Mesothelial cell of epicardium (in vitro differentiated cells): ENCODE data around the gene POM121C. TPM values are rescaled to one million over a fixed set of nuclear protein-coding genes. Genes with fewer than 3 reads are reported as not detected.
"Not testable (repeated sequence)": the region's sequence is repeated elsewhere in the genome, so short reads cannot be mapped to it uniquely, and the experiment has no call there.

Experiments used
- DNase-seq, 2 experiments: peaks; one replicate each; pipeline ENCODE4 v3.0.0; 2021; ENCODE audit warnings: low spot score in 2 of 2; ENCODE audit not compliant: unreplicated experiment in 2 of 2
- H3K27ac Mint-ChIP-seq: 2 replicates; pipeline ENCODE4 v1.8.0; 2021; ENCODE audit warnings: mixed read lengths
- H3K27me3 Mint-ChIP-seq: 2 replicates; pipeline ENCODE4 v1.8.0; 2021; ENCODE audit warnings: low read depth, mixed read lengths
- H3K36me3 Mint-ChIP-seq: 2 replicates; pipeline ENCODE4 v1.8.0; 2021; ENCODE audit warnings: mixed read lengths
- H3K4me1 Mint-ChIP-seq: 2 replicates; pipeline ENCODE4 v1.8.0; 2021; ENCODE audit warnings: mixed read lengths
- H3K4me3 Mint-ChIP-seq: 2 replicates; pipeline ENCODE4 v1.8.0; 2021; ENCODE audit warnings: mild to moderate bottlenecking, moderate library complexity, mixed read lengths
- H3K9me3 Mint-ChIP-seq: 2 replicates; pipeline ENCODE4 v1.8.0; 2021; ENCODE audit warnings: mixed read lengths
- total RNA-seq: library from RNA; stranded (reverse); gene quantifications from 3 replicates; pipeline ENCODE4 v1.2.1, GENCODE V29; 2021

Gene POM121C
- total RNA-seq, 1 donor from 2014 or later, result 90.1 TPM

DNA sequence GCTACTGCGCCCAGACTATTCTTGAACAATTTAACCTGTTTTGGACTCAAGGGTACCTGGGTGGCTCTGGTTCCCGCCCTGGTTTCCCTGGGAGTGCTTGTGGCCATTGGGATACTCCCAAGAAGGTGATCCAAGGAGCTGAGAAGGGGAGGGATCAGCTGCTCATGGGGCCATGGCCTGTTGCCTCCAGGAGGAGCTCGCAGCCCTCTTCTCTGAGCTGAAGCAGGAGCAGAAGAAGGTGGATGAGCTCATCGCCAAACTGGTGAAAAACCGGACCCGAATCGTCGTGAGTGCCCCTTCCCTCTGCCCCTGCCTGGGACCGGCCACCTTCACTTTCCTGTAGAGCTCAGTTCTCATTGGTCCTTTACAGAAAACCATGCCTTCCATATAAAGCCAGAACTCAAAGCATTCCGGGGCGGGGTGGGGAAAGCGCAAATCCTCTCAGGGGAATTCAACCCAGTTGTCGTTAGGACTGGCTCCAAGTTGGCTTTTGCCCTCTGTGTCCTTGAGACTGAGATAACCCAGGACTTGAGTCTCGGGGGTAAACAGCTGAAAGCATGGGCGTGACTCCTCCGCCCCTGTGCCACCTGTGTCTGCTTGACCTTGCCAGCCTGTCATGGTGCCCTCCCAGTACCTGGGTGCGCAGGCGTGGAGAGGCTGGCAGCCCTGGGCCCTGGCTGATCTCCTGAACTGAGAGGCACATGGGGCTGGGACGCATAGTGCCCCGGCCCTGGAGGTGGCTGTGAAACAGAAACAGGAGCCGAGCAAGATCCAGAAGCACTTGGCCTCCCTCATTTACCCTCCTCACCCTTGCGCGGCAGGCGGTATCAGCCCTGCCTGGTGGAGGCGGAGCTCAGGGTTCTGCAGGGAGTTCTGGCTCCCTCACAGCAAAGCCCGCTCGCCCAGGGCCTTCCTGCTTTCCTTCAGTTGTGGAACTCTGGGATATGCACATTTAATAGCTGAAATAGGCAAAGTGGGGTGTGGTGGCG is 82.3 kb downstream of the POM121C start:
- not testable (repeated sequence) for H3K27ac Mint-ChIP-seq, DNase-seq, H3K27me3 Mint-ChIP-seq, H3K9me3 Mint-ChIP-seq, H3K4me1 Mint-ChIP-seq, H3K4me3 Mint-ChIP-seq, H3K36me3 Mint-ChIP-seq

DNA sequence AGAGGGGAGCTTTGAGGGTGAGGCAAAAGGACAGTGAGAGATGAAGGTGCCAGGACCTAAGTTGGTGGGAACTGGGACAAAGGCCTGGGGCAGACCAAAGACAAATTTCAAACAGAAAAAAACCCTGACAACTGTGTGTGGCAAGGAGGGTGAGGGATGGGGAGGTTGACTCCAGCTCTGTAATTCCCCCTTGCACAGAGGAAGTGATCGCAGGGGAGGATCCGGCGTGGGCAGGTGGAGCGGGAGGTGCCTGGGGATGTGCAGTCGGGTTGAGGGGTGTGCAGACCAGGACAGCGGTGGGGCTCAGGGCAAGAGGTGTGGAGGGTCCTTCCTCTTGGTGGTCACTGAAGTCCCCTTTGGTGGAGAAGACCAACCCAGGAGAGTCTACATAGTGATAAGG is 85.5 kb downstream of the POM121C start:
- H3K27me3 Mint-ChIP-seq, DNase-seq, H3K27ac Mint-ChIP-seq, H3K4me3 Mint-ChIP-seq, H3K9me3 Mint-ChIP-seq, H3K36me3 Mint-ChIP-seq, H3K4me1 Mint-ChIP-seq: not testable (repeated sequence)

DNA sequence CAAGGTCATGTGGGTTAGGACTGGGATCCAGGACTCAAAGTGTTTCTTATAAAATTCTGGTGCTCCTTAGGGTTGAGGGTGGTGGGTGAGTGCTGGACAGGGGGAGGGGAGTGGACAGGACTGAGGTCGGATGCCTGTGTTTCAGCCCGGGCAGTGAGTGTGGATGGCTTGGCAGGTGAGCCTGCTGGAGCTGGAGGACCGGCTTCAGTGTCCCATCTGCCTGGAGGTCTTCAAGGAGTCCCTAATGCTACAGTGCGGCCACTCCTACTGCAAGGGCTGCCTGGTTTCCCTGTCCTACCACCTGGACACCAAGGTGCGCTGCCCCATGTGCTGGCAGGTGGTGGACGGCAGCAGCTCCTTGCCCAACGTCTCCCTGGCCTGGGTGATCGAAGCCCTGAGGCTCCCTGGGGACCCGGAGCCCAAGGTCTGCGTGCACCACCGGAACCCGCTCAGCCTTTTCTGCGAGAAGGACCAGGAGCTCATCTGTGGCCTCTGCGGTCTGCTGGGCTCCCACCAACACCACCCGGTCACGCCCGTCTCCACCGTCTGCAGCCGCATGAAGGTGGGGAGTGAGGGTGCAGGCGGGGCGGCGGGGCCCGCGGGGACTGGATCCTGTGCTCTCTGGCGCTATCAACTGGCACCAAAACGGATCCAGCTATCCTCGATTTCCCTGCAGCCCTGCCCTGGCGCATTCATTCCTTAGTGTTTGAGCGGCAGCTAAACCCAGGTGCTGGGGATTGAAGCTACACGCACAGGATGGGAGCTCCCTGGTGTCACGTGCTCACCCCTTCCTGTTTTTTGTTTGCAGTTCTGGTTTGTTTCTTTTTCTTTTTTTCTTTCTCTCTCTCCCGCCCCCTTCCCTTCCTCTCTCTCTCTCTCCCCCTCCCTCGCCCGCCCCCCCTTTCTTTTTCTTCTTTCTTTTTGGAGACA is 87.1 kb downstream of the POM121C start:
- not testable (repeated sequence) for H3K27me3 Mint-ChIP-seq, DNase-seq, H3K36me3 Mint-ChIP-seq, H3K9me3 Mint-ChIP-seq, H3K27ac Mint-ChIP-seq, H3K4me1 Mint-ChIP-seq, H3K4me3 Mint-ChIP-seq

DNA sequence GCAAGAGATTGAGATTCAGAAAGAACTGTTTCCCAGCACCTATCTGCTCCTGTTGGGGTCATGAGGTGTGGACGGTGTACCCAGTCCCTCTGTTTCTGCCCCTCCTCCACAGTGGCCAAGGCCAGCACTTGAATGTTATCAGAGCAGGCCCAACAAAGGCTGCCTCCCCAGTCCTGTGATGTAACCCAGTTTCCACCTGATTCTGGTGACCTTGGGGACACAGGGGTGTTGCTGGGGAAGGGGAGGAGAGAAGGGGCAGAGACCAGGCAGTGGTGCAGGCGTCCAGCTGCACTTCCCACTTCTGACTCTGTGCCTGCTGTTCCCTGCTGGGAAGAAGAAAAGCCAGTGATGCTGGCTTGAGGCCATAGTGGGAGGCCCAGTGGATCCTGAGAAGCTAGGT is 88.2 kb downstream of the POM121C start:
- H3K4me3 Mint-ChIP-seq, H3K27ac Mint-ChIP-seq, H3K4me1 Mint-ChIP-seq, H3K27me3 Mint-ChIP-seq, H3K9me3 Mint-ChIP-seq, H3K36me3 Mint-ChIP-seq, DNase-seq: not testable (repeated sequence)

DNA sequence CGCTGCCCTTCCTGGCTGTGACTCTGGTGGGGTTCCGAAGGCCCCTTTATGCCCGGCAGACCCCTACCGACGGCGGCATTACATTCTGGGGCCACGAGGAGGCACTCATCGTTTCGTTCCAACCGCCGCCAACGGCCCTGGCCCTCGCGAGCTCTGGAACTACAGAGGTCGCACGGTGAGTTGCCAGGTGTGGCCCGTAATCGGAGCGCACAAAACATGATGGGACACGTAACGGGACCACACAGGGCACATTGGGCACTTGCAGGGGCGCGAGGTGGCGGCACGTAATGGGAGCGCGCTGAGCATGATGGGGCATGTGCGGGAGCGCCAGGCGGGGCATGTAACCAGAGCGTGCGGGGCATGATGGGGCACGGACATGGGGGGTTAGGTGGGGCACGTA is 90.8 kb downstream of the POM121C start, which contains the start of gene TRIM73:
TSS of gene TRIM73 (plus strand) at position 301 of the 400 bp plus-strand sequence. CDS start 3,305 bp downstream, outside the sequence.
- not testable (repeated sequence) for H3K9me3 Mint-ChIP-seq, H3K4me1 Mint-ChIP-seq, H3K27ac Mint-ChIP-seq, DNase-seq, H3K4me3 Mint-ChIP-seq, H3K27me3 Mint-ChIP-seq, H3K36me3 Mint-ChIP-seq

DNA sequence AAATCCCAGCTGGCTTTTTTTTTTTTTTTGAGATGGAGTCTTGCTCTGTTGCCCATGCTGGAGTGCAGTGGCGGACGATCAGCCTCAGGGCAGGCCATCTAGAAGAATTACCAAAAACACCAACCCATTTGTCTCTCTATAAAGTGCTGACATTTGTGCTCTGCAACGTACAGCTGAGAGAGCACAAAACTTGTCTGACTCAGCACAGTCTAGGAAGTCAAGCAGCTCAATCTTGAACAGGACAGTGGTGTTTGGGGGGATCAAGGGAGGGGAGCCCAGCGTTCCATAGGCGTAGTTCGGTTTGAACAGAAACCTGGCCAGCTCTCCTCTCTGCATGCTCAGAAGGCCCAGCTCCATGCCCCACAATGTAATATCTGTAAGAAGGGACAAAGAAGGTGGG is 92.9 kb downstream of the POM121C start:
- not testable (repeated sequence) for DNase-seq, H3K9me3 Mint-ChIP-seq, H3K4me1 Mint-ChIP-seq, H3K4me3 Mint-ChIP-seq, H3K27ac Mint-ChIP-seq, H3K36me3 Mint-ChIP-seq, H3K27me3 Mint-ChIP-seq

DNA sequence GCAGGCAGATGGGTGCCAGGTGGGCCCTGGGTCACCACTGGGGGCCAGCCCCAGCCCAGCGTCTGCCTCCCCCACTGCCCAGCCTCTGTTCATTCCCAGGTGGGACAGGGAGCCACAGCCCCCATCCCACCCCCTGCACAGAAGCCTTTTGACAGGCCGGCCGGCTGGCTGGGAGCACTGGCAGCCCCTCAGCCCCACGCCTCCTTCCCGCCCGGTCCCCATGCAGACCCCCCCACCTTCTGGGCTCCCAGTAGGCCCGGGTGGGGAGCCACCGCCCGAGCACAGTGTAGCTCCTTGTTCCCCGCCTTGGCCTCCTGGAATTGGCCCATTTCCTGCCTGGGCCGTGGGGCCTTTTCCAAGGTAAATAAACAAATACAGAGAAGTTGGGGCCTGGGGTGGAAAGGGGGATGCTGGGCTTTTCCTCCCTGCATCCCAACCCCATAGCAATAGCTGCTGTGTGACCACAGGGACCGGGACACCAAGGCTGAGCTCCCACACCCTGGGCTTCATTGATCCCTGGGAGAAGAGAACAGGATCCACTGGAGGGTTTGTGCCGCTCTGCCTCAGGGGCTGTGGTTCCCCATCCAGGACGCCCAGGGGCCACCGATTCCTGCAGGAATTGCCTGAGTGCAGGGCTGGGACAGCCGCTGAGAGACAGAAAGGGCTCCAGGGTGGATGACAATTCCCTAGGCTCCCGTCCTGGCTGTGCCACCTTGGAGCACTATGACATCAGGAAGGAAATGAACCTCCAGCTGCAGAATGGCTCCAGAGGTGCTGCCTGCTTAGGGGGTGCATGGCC is 111.4 kb downstream of the POM121C start:
- H3K9me3 Mint-ChIP-seq, H3K27ac Mint-ChIP-seq, H3K27me3 Mint-ChIP-seq, DNase-seq, H3K36me3 Mint-ChIP-seq, H3K4me3 Mint-ChIP-seq, H3K4me1 Mint-ChIP-seq: not testable (repeated sequence)

DNA sequence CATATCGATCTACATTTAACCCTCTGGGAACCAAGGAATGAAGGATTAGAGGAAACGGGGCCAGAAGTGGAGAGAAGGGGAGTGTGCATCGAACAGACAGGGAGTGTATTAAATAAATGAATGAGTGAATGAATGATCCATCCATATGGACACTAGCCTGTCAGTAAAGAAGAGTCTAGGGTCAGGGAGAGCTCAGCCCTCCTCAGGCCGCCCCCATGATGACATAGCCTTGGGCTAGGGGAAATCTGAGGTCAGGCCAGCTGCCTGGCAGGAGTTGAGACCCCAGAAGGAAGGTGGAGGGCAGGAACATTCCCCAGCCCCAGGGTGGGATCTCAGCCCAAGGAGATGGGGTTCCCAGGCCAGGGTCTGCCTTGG is 112.0 kb downstream of the POM121C start:
- not testable (repeated sequence) for H3K27ac Mint-ChIP-seq, H3K4me3 Mint-ChIP-seq, H3K27me3 Mint-ChIP-seq, H3K9me3 Mint-ChIP-seq, DNase-seq, H3K4me1 Mint-ChIP-seq, H3K36me3 Mint-ChIP-seq

DNA sequence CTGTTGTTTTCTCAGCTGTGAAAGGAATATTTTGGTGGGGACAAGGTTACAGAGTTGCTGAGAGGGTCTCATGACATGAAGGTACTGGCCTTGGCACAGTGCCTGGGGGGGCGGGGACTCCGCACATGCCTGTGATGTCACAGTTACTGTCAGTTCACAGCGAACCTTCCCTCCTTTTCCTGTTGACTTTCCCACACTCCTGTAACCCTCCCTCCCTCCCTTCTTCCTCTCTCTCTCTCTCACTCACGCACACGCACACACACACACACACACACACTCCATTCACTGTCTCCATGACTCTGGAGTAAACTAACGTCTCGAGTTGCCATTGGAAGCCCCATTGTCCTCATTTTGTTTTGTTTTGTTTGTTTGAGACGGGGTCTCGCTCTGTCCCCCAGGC is 118.8 kb downstream of the POM121C start:
- H3K4me3 Mint-ChIP-seq, H3K9me3 Mint-ChIP-seq, H3K27me3 Mint-ChIP-seq, H3K4me1 Mint-ChIP-seq, H3K36me3 Mint-ChIP-seq, H3K27ac Mint-ChIP-seq, DNase-seq: not testable (repeated sequence)

Other genes with a start within 250 kb of the POM121C start
- gene TRIM73, start 90.7 kb downstream of the POM121C start, total RNA-seq, result 14.8 to 17.0 TPM (median 15.7 TPM) in 3 replicates
- gene SPDYE5, start 6.0 kb upstream of the POM121C start, total RNA-seq, result 0.14 to 0.16 TPM in 2 of 3 replicates, not detected in the other